Thoracic aorta (tissue), 2 donors: ENCODE data around the gene MCHR1. TPM values are rescaled to one million over a fixed set of nuclear protein-coding genes. Genes with fewer than 3 reads are reported as not detected.
A peak's percentile ranks its signal among the peaks of the same experiment; 100 is the strongest.

Experiments used
- ATAC-seq: fragments of 150-250 bp; one replicate; pipeline ENCODE4 v1.8.0; 2017; ENCODE audit warnings: low read depth; ENCODE audit not compliant: insufficient number of reproducible peaks, low FRiP score
- DNase-seq: peaks from one replicate; pipeline ENCODE4 v3.0.0-alpha.2; 2020; ENCODE audit warnings: low spot score
- H3K27ac ChIP-seq, 2 donors: fragments of 200-600 bp; sonication (generic); 1 replicate in 1 of 2; 2 replicates in 1 of 2; pipeline ENCODE4 v1.5.1; 2016; ENCODE audit warnings: mild to moderate bottlenecking in 2 of 2, moderate library complexity in 2 of 2
- H3K27me3 ChIP-seq: fragments of 200-600 bp; sonication (generic); replicated peaks from 2 replicates; pipeline ENCODE4 v1.6.0; 2016; ENCODE audit warnings: mild to moderate bottlenecking; ENCODE audit not compliant: insufficient read depth
- H3K36me3 ChIP-seq: fragments of 200-600 bp; sonication (generic); one replicate; pipeline ENCODE4 v1.5.1; 2016
- H3K4me1 ChIP-seq, 2 donors: fragments of 200-600 bp; sonication (generic); 1 replicate in 1 of 2; 2 replicates in 1 of 2; pipeline versions ENCODE4 v1.5.1 to v1.6.0; 2016; ENCODE audit warnings: low read depth in 2 of 2, mild to moderate bottlenecking in 1 of 2; ENCODE audit not compliant: control insufficient read depth in 1 of 2
- H3K4me3 ChIP-seq: fragments of 200-600 bp; sonication (generic); 2 replicates; pipeline ENCODE4 v1.5.1; 2016; ENCODE audit warnings: mild to moderate bottlenecking
- H3K9me3 ChIP-seq: fragments of 200-600 bp; sonication (generic); 2 replicates; pipeline ENCODE4 v1.5.1; 2016
- CTCF ChIP-seq: fragments of 200-600 bp; sonication (generic); IDR thresholded peaks from one replicate; pipeline ENCODE4 v1.5.1; 2019; ENCODE audit warnings: antibody characterized with exemption
- total RNA-seq, 2 donors: library from RNA; depleted of rRNA; stranded (reverse); fragments of >200 nt; gene quantifications; one replicate each; pipeline versions ENCODE4 v1.1.0 to v1.2.3, GENCODE V29; 2016

Gene MCHR1
- under 1 TPM in 1 of 2 donors, not detected in 1; 0.41 TPM for total RNA-seq

- no peak for TF ChIP-seq CTCF
- Histone ChIP-seq H3K9me3 (no peaks in the 10 kb centered on the region), H3K4me1 (peaks cover 7 to 14% of the 10 kb centered on the region in 2 donors), H3K27me3 (no peaks in the 10 kb centered on the region), H3K4me3 (peak within 1 kb of the TSS; percentile 51), H3K36me3 (no peaks in the 10 kb centered on the region), H3K27ac (no peak within 1 kb of the TSS)
- DNase-seq = no peak
- ATAC-seq = no peak
Observed at GRCh38 chr22:40679249-40679963, at the start of gene MCHR1. Gene MCHR1, plus strand, starts transcription at chr22:40679484. Its CDS starts 169 bp downstream, at chr22:40679653.

- DNase-seq = no peak
Observed at GRCh38 chr22:40631925-40632324, 47.4 kb upstream of the MCHR1 start.

GRCh38 chr22:40633036-40633435 lies 46.2 kb upstream of the MCHR1 start:
- no peaks in the 10 kb centered on the region for H3K27me3 ChIP-seq
- no peak for TF ChIP-seq CTCF
- no peak overlapping the region for H3K4me3 ChIP-seq
- ATAC-seq (no peak), DNase-seq (no peak)
- no peaks in the 10 kb centered on the region for H3K36me3 ChIP-seq
- H3K27ac ChIP-seq = no peak overlapping the region
- peaks cover 23 to 53% of the 10 kb centered on the region in 2 donors for H3K4me1 ChIP-seq
- H3K9me3 ChIP-seq = no peaks in the 10 kb centered on the region

More at GRCh38 chr22:40631925-40632324, 47.4 kb upstream of the MCHR1 start:
- H3K27ac ChIP-seq = no peak overlapping the region
- H3K36me3 ChIP-seq = no peaks in the 10 kb centered on the region
- TF ChIP-seq CTCF = no peak
- H3K4me1 ChIP-seq = peaks cover 18 to 56% of the 10 kb centered on the region in 2 donors
- no peaks in the 10 kb centered on the region for H3K9me3 ChIP-seq
- no peaks in the 10 kb centered on the region for H3K27me3 ChIP-seq
- ATAC-seq = no peak
- H3K4me3 ChIP-seq = no peak overlapping the region

- H3K27me3 ChIP-seq = no peaks in the 10 kb centered on the region
- DNase-seq (no peak), ATAC-seq (no peak)
- no peak for TF ChIP-seq CTCF
- no peaks in the 10 kb centered on the region for H3K36me3 ChIP-seq
- H3K9me3 ChIP-seq = no peaks in the 10 kb centered on the region
- peaks cover 18 to 48% of the 10 kb centered on the region in 2 donors for H3K4me1 ChIP-seq
- H3K27ac ChIP-seq = peak overlapping the region in 1 of 2 donors; percentile 92
- peak overlapping the region; percentile 95 for H3K4me3 ChIP-seq
Observed at GRCh38 chr22:40634119-40634903, 45.0 kb upstream of the MCHR1 start.
